UCSD-AML1 (cell line): ENCODE measurements around the gene TH.
"Not testable (repeated sequence)": the region's sequence is repeated elsewhere in the genome, so short reads cannot be mapped to it uniquely, and the experiment has no call there.

Experiments
- DNase-seq: peaks from one replicate; lab custom pipeline; 2025; ENCODE audit not compliant: unreplicated experiment; lab: John Stamatoyannopoulos, UW

The TH gene

DNA sequence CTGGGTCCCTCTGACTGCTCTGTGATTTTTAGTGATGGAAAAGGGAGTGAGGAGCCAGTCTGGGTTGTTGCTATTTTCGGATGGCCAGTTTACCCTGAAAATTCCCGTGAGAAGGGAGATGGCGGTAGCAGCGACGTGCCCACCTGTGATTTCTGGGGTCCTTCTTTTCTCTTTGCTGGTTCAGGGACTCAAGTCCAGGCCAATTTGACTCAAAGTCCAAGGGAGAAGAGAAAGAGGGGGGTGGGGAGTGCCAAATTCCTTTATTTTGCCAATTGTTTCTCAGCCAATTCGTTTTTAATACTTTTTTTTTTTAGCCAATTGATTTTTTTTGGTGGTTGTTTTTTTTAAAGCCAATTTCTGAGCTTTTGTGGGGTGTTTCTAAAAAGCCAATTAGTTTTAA lies 39.4 kb downstream of the TH start:
- no peak for DNase-seq

DNA sequence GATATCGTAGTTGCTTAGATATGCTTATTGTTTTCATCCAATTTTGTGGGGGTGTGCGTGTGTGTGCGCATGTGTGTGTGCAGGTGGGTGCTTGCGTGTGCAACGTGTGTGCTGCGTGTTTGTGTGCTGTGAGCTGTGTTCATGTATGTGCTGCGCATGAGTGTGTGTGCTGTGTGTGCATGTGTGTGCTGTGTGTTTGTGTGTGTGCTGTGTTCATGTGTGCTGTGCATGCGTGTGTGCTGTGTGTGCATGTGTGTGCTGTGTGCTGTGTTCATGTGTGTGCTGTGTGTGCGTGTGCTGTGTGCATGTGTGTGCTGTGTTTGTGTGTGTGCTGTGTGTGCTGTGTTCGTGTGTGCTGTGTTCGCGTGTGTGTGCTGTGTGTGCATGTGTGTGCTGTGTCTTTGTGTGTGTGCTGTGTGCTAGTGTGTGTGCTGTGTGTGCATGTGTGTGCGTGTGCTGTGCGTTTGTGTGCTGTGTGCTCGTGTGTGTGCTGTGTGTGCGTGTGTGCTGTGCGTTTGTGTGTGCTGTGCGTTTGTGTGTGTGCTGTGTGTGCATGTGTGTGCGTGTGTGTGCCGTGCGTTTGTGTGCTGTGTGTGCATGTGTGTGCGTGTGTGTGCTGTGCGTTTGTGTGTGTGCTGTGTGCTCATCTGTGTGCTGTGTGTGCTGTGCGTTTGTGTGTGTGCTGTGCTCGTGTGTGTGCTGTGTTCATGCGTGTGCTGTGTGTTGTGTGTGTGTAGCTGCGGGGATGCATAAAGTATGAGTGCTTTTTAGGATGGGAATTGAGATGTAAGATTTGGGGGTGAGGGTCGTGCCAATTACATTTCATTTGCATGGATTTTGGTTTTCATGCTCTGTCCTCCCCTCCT lies 40.0 kb downstream of the TH start:
- no peak for DNase-seq

GRCh38 chr11:2130881-2131352 lies 40.7 kb downstream of the TH start:
- no peak for DNase-seq

GRCh38 chr11:2129699-2130366 lies 41.8 kb downstream of the TH start:
- no peak for DNase-seq

DNA sequence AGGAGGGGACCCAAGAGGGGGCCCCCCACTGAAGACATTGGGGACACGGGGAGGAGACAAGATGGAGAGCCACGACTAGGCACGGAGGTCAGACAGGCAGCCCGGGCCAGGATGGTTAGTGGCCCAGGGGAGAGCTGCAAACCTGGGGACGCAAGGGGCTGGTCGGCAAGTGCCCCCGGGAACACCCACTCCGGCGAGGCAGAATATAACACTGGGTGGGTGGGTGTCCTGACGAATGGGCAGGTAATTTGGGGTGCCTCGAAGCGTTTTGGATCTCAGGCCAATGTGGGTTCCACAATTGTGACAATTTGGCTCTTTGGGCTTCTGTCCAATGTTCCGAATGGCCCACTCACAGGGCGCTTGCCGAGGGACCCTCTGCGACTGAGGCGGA lies 42.3 kb downstream of the TH start:
- no peak for DNase-seq

GRCh38 chr11:2128511-2129307 lies 42.9 kb downstream of the TH start:
- DNase-seq = no peak

GRCh38 chr11:2128130-2128510 lies 43.5 kb downstream of the TH start:
- no peak for DNase-seq

GRCh38 chr11:2127482-2128129 lies 44.0 kb downstream of the TH start:
- DNase-seq = no peak

DNA sequence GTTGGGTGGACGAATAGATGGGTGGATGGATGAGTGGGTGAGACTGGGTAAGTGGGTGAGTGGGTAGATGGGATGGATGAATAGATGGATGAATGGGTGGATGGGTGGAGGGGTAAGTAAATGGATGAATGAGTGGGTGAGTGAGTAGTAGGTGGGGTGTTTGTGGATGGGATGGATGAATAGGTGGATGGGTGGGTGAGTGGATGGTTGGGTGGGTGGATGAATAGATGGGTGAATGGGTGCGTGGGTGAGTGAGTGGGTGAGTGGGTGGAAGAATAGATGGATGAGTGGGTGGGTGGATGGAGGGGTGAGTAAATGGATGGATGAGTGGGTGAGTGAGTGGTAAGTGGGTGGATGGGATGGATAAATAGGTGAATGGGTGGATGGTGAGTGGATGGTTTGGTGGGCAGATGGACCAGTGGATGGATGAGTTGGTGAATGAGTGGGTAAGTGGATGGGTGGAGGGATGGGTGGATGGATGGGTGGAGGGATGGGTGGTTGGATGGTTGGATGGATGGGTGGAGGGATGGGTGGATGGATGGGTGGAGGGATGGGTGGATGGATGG lies 45.0 kb downstream of the TH start:
- no peak for DNase-seq

DNA sequence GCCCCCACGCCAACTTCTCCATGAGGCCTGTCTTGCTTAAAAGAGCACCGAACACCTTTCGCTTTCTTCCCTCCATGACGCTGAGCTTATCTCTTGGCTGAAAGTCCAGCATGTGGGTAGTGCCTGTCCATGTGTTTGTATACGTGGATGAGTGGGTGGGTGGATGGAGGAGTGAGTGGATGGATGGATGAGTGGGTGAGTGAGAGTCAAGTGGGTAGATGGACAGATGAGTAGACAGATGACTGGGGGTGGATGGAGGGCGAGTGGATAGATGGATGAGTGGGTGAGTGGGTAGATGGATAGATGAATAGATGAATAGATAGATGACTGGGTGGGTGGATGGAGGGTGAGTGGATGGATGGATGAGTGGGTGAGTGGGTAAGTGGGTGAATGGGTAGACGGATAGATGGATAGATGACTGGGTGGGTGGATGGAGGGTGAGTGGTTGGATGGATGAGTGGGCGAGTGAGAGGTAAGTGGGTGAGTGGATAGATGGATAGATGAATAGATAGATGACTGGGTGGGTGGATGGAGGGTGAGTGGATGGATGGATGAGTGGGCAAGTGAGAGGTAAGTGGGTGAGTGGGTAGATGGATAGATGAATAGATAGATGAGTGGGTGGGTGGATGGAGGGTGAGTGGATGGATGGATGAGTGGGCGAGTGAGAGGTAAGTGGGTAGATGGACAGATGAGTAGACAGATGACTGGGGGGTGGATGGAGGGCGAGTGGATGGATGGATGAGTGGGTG lies 46.7 kb downstream of the TH start:
- not testable (repeated sequence) for DNase-seq

DNA sequence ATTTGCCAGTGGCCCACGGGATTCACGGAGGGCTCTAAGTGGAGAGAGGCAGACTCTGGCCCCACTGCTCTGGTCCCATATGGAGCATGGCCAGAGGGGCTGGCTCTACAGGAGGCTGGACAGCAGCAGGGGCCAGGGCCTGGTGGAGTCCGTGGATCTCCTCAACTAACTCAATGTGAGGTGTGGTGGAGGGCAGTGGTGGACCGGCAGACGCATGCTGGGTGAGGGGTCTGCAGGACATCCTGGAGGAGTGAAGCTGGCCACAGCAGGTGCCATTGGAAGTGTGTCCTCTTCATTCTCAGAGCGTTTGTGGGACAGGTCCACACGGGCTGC lies 48.0 kb downstream of the TH start:
- no peak for DNase-seq

GRCh38 chr11:2122907-2123627 lies 48.5 kb downstream of the TH start:
- no peak for DNase-seq

DNA sequence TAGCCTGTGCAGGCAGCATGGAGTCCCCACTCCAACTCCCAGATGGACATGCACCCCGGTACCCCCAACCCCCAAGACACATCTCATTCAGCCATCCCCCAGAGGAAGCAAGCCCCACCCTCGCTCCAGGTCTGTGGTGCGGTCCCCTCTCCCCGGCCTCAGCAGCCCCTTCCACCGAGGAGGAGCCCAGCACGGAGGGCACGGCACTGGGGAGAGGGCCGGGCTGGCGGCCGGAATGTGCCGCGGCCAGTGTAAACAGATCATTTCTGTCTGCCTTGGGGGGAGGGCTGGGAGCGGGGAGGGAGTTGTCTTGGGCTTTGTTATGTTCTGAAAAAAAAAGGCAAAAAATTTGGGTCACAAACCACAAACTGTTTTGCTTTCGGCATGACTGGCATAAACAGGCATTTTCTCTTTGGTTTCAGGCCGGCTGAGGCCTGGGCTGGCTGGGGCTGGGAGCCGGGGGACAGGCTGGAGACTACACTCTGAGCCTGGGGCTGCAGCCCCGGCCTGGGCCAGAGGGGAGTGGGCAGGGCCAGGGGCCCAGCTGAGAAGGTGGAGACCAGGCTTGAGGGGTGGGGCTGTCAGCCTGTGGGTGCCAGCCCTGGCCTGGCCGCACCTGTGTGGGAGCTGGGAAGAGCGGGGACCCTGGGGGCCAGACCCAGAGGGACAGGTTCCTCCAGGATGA lies 49.3 kb downstream of the TH start:
- DNase-seq = no peak

GRCh38 chr11:2121227-2122130 lies 50.1 kb downstream of the TH start:
- DNase-seq = no peak

DNA sequence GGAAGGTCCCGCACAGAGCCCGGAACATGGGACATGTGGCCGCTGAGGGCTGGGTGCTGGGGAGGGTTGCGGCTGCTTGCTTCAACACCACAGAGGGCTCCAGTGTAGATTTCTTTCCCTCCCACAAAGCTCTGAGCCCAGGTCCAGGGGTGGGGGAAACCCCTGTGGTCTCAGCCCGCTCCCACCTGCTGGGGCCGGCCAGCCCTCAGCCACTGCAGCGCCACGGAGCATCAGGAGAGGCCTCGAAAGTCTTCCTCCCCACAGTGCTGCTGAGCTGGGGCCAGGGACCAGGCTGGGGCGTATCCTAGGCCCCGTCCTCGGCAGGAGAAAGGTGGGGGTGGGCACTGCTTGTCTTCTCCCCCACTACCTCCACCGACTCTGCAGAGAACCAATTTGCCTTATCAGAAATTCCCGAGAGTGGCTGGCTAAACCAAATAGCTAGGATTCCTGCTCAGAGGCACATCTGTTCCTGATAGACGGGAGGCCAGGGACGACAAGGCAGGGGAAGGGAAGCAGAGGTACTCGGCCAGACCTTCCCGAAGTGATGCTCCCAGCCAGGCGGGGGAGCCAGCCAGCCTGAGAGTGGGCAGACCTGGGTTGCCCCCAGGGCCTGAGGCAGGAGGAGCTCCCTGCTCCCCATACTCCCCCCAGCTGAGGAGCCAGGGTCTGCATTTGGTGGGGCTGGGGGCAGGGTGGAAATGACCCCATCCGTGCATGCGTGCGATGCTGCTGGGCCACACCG lies 51.1 kb downstream of the TH start:
- DNase-seq = no peak

- DNase-seq = no peak
These were observed 52.9 kb downstream of the TH start for GRCh38 chr11:2118677-2119076.

DNA sequence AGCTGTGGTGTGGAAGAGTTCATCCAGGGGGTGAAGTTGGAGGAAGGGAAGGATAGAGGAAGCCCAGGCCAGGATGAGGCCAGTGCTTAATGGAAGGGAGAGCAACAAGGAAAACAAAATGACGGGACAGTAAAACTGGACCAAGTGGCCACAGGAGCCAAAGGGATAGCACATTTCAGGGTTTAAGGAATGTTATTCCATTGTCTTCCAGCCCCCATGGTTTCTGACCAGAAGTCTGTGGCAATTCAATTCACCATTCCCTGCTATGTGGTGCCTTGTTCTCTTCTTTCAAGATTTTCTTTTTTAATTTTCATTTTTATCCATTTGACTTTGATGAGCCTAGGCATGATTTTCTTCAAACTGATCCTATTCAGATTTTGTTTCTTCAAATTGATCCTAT lies 54.9 kb downstream of the TH start:
- DNase-seq = no peak
